Muscle of leg (tissue), 11 donors: ENCODE measurements around the gene TPSG1. TPM values are rescaled to one million over a fixed set of nuclear protein-coding genes. Genes with fewer than 3 reads are reported as not detected.
A peak's percentile ranks its signal among the peaks of the same experiment; 100 is the strongest.
"Not testable (repeated sequence)": the region's sequence is repeated elsewhere in the genome, so short reads cannot be mapped to it uniquely, and the experiment has no call there.

Experiments
- DNase-seq: peaks from one replicate; pipeline ENCODE4 v3.0.0; 2013
- H3K27ac ChIP-seq: one replicate; pipeline ENCODE4 v1.5.1; 2013; ENCODE audit warnings: mild to moderate bottlenecking, low read length, control low read depth
- H3K27me3 ChIP-seq: one replicate; pipeline ENCODE4 v1.6.1; 2013; ENCODE audit warnings: low read length; ENCODE audit not compliant: control insufficient read depth, insufficient read depth
- H3K36me3 ChIP-seq: one replicate; pipeline ENCODE4 v1.6.1; 2013; ENCODE audit warnings: low read length; ENCODE audit not compliant: control insufficient read depth, insufficient read depth
- H3K4me1 ChIP-seq: one replicate; pipeline ENCODE4 v1.6.1; 2013; ENCODE audit warnings: low read length; ENCODE audit not compliant: control insufficient read depth, insufficient read depth
- H3K4me3 ChIP-seq: one replicate; pipeline ENCODE4 v1.5.1; 2013; ENCODE audit warnings: low read length, control low read depth
- H3K9me3 ChIP-seq: replicated peaks from 2 replicates; pipeline ENCODE4 v1.6.1; 2013; ENCODE audit warnings: low read depth, low read length; ENCODE audit not compliant: control insufficient read depth
- WGBS: methylation state at CpG from one replicate; pipeline ENCODE4 v1.1.5; 2013; ENCODE audit warnings: missing lambda C conversion rate; ENCODE audit not compliant: insufficient coverage; 5-methylcytosine and 5-hydroxymethylcytosine counted together
- polyA plus RNA-seq, 8 donors: library from polyadenylated mRNA; unstranded; fragments of 120-200 nt; gene quantifications; one replicate each; pipeline versions ENCODE4 v1.2.1 to v1.2.3, GENCODE V29; 2013; ENCODE audit warnings: inconsistent platforms in 1 of 8, low replicate concordance in 1 of 8; ENCODE audit not compliant: insufficient read length in 8 of 8, insufficient read depth in 1 of 8
- total RNA-seq: library from RNA; stranded (reverse); fragments of 120-200 nt; gene quantifications from one replicate; pipeline ENCODE4 v1.2.4, GENCODE V29; 2013

The TPSG1 gene
- total and polyA plus RNA-seq, 9 donors: 0.98 to 3.7 (median 1.7) TPM; not detected in 1

DNA sequence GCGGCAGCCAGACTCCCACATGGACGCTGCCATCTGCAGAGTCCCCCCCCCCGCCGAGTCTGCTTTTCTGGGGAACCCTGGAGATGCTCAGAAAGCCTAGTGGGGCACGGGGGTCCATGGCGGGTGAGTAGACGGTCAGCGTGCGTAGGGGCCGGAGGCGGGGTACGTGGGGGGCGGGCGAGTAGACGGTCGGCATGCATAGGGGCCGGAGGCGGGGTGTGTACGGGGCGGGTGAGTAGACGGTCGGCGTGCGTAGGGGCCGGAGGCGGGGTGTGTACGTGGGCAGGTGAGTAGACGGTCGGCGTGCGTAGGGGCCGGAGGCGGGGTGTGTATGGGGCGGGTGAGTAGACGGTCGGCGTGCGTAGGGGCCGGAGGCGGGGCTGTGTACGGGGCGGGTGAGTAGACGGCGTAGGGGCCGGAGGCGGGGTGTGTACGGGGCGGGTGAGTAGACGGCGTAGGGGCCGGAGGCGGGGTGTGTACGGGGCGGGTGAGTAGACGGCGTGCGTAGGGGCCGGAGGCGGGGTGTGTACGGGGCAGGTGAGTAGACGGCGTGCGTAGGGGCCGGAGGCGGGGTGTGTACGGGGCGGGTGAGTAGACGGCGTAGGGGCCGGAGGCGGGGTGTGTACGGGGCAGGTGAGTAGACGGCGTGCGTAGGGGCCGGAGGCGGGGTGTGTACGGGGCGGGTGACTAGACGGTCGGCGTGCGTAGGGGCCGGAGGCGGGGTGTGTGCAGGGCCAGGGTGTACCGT lies 39.4 kb downstream of the TPSG1 start:
- DNase-seq, H3K9me3 ChIP-seq, H3K27me3 ChIP-seq, H3K27ac ChIP-seq, H3K4me3 ChIP-seq, H3K36me3 ChIP-seq: not testable (repeated sequence)
- 79% methylated on average over 24 of the region's 86 CpGs for WGBS
- H3K4me1 ChIP-seq: peaks cover 40% of the 10 kb centered on the region

DNA sequence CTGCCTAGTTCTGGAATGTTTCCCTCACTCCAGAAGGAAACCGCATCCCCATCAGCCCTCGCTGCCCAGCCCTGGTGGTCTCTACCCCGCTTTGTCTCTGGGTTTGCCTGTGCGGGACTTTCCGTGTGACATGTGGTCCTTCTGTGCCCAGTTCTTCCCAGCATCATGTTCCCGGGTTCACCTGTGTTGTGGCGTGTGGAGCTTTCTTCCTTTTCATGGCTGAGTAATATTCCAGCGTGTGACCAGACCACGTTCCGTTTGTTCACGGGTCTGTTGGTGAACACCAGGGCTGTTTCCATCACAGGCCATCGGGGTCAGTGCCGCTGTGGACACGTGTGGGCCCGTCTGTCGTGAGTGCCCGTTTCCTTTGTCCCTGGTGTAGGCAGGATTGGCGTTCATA lies 40.1 kb downstream of the TPSG1 start:
- no peaks in the 10 kb centered on the region for H3K36me3 ChIP-seq
- H3K27ac ChIP-seq: no peak overlapping the region
- DNase-seq: no peak
- H3K27me3 ChIP-seq: no peaks in the 10 kb centered on the region
- 96% methylated on average over 18 of the region's 18 CpGs for WGBS
- peaks cover 46% of the 10 kb centered on the region for H3K4me1 ChIP-seq
- no peak overlapping the region for H3K4me3 ChIP-seq
- H3K9me3 ChIP-seq: no peaks in the 10 kb centered on the region

DNA sequence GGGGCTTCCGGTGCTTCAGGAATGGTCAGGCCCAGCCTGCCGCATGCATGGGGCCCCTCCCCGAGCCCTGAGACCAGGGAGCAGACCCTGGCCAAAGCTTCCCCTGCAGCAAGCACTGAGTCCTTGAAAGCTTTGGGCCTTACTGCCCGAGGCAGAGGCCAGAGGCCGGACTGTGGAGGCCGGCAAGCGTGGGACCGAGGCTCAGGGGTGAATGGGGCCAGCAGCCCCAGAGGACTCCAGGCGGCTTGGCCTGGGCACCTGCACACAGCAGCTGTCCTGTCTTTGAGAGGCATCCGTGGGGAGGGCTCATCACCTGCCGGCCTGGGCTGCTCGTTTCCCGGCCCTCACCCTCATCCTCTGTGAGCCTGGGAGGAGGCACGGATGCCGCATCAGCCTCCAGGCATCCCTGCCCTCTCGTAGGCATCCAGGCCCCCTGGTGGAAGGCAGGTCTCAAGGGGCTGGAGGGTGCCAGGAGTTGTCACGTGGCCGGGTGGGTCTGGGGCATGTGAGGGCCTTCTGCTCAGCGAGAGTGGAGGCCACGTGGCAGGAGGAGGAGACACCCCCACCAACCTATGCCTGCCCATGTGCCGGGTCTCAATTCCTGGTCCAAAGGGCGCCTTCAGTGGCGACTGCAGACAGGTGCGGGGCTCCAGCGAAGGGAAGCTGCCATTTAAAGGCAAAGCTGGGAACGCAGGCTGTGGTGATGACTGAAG lies 40.8 kb downstream of the TPSG1 start:
- no peak overlapping the region for H3K4me3 ChIP-seq
- H3K27me3 ChIP-seq: no peaks in the 10 kb centered on the region
- DNase-seq: no peak
- H3K9me3 ChIP-seq: no peaks in the 10 kb centered on the region
- peaks cover 48% of the 10 kb centered on the region for H3K4me1 ChIP-seq
- 69% methylated on average over 11 of the region's 26 CpGs for WGBS
- H3K27ac ChIP-seq: no peak overlapping the region
- no peaks in the 10 kb centered on the region for H3K36me3 ChIP-seq

DNA sequence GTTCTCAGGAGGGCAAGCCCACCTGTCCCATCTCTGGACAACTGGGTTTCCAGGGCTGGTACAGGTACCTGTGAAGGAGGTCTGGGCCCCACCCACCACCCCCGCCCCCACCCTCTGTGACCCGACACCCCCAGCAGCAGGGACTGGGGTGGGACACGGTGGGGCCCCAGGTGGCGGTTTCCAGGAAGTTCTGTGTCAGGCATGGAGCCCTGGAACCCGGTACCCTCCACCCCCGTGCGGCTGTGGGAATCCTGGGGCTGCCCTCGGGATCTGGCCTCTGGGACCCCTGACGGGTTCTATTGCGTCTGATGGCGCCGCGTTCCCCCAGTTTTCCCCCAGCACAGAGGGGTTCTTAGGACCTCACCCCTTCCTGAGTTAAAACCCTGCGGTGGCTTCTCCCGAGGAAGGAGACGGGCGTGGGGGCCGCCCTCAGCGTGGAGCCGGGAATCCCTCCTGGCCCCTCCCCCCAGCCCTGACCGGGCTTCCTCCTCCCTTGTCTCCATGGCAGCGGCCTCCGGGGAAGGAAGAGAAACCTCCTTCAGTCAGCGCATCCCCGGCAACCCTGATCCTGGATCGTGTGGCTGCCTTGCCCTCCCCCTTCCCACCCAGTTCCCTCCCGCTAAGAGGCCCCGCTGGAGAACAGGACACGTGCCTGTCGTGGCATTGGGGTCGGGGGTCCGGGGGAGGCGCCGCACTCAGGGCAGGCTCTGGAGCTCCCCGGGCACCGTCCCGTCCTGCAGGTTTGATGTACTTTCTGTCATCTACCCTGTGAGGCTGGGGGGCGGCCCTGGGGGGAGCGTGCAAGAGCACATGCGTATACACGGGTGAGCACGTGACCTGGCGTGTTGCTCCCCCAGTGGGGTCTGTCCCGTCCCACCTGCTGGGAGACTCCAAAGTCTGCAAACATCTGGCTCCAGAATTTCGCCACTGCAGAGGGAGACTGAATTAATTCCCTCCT lies 41.8 kb downstream of the TPSG1 start:
- Histone ChIP-seq H3K4me3 (no peak overlapping the region), H3K4me1 (peaks cover 55% of the 10 kb centered on the region), H3K36me3 (no peaks in the 10 kb centered on the region), H3K27me3 (no peaks in the 10 kb centered on the region), H3K9me3 (no peaks in the 10 kb centered on the region), H3K27ac (no peak overlapping the region)
- DNase-seq: peak; percentile 51
- WGBS: 28% methylated on average over 34 of the region's 45 CpGs

DNA sequence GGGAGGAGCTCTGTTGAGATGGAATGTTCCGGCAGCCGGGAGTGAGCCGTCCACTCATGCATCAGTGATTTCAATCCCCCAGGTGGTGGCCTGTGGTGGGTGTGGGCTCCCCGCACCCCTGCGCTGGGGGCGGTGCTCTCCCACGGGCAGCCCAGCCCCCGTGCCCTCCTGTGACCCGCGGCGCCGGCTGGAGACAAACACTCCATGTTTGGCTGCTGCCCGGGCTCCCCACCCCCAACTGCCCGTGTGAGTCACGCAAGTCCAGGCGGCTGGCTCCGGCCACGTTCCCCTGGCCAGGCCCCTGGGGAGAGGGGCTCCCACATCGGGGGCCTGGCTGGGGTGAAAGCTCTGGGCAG lies 42.8 kb downstream of the TPSG1 start:
- no peaks in the 10 kb centered on the region for H3K27me3 ChIP-seq
- DNase-seq: peak; percentile 39
- WGBS: 21% methylated on average over 18 of the region's 19 CpGs
- H3K36me3 ChIP-seq: no peaks in the 10 kb centered on the region
- no peaks in the 10 kb centered on the region for H3K9me3 ChIP-seq
- peaks cover 60% of the 10 kb centered on the region for H3K4me1 ChIP-seq
- no peak overlapping the region for H3K4me3 ChIP-seq
- peak overlapping the region; percentile 20 for H3K27ac ChIP-seq

DNA sequence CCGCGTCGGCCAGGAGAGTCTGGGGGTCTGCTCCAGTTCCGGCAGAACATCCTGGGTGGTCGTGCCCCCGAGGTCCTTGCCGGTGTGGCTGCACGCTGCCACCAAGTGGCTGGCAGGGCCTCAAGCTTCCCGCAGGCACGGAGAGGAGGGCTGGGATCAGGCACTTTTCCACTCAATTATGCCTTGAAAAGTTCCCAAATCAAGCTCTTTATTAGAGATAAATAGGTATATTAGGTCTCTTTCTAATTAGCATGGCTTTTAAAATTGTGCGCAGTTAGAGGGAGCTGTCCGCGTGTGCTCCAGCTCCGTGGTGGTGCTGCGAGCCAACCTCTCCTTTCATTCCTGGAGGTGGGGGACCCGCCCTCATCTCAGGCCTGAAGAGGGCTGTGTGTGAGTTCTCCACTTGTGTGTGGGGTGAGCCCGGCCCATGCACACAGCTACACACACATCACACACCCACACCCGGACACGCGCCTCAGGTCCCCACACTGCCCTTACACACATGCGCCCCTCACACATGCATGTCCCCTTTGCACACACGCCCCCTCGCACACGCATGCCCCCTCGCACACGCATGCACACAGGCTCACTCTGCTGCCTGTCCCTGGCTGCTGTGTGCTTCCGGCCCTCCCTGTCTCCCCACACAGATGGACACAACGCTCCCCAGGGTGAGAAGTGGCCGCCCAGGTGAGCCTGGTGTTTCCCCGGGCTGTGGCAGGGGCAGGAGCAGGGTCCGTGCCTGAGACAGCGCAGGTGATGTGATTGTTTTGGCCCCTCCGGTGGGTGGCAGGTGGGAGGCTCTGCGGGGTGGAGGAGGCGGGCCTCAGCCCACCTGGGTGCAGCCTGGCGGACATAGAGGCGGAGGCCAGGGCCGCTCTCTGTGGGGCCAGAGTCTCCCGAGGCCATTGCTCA lies 43.4 kb downstream of the TPSG1 start:
- Histone ChIP-seq H3K4me1 (peaks cover 62% of the 10 kb centered on the region), H3K9me3 (no peaks in the 10 kb centered on the region), H3K27ac (peak overlapping the region; percentile 82), H3K36me3 (no peaks in the 10 kb centered on the region), H3K27me3 (peaks cover 1% of the 10 kb centered on the region), H3K4me3 (no peak overlapping the region)
- WGBS: 56% methylated on average over 25 of the region's 39 CpGs
- DNase-seq: no peak

DNA sequence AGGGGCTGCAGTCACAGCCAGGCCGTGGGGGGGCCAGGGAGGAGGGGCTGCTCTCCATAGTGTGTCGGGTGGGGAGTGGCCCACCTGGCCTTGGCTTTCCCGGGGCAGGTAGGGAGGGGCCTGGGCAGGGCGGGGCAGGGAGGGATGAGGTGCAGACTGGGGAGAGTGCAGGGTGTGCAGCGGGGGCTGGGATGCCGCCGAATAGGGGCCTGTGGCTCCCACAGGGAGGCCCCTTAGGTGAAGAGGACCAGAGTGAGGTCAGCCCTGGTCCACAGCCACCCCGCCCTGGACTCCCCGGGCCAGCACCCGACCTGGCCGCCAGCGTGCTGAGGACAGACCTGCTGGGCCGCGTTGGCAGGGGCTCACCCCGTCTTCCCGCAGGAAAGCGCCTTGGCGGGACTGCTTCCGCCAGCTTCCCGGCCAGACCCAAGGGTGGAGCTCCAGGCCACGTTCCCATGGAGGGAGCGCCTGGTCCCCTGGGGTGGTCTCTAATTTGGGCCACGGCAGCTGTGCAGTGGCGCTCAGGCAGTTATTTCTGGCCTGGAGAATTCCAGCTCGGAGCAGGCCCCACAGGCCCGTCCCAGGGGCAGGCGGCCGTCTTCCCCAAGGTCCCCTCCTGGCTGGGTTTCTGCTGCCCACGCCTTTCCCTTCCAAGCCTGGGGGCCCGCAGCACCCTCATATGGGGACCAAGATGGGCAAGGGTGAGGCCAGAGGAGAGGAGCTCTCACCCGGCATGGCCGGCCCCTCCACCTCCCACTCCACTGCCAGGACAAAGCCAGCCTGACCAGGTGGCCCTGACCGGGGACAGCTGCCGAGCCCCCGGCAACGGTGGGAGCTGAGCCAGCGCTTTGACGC lies 44.3 kb downstream of the TPSG1 start:
- Histone ChIP-seq H3K27ac (peak overlapping the region; percentile 82), H3K36me3 (no peaks in the 10 kb centered on the region), H3K27me3 (peaks cover 3% of the 10 kb centered on the region), H3K4me1 (peaks cover 62% of the 10 kb centered on the region), H3K4me3 (no peak overlapping the region), H3K9me3 (no peaks in the 10 kb centered on the region)
- DNase-seq: peak; percentile 71
- WGBS: 51% methylated on average over 31 of the region's 38 CpGs

DNA sequence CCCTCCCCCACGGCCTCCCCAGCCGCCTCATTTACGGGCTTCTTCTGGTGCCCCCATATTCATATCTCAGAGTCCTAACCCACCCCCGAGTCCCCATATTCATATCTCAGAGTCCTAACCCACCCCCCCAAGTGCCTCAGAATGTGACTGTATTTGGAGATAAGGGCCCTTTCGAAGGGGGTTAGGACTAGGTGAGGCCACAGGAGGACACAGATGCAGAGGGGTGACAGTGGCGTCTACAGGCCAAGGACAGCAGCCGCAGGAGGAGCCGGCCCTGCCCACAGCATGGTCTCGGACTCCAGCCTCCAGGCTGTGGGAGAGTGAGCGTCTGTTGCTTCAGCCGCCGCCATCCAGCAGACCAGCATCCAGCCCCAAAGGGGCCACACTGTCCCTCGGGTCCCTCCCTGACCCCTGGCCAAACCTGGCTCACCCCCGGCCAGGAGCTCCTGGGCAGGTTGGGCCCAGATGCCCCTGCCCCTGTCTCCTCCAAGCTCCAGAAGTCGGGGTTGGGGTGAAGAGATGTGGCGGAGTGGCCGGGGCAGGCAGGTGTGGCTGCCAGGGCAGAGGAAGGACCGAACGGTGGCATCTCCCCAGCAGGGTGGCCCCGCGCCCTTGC lies 46.7 kb downstream of the TPSG1 start:
- H3K4me3 ChIP-seq: no peak overlapping the region
- WGBS: 82% methylated on average over 16 of the region's 21 CpGs
- no peaks in the 10 kb centered on the region for H3K36me3 ChIP-seq
- no peaks in the 10 kb centered on the region for H3K9me3 ChIP-seq
- H3K4me1 ChIP-seq: peaks cover 52% of the 10 kb centered on the region
- DNase-seq: no peak
- peaks cover 3% of the 10 kb centered on the region for H3K27me3 ChIP-seq
- no peak overlapping the region for H3K27ac ChIP-seq
